Glutamatergic neuron (in vitro differentiated cells): ENCODE data around the gene ADAM8. TPM values are rescaled to one million over a fixed set of nuclear protein-coding genes. Genes with fewer than 3 reads are reported as not detected.
A peak's percentile ranks its signal among the peaks of the same experiment; 100 is the strongest.

ENCODE experiments used
- DNase-seq: peaks from one replicate; pipeline ENCODE4 v3.0.0; 2022
- H3K27ac Mint-ChIP-seq: one replicate; pipeline ENCODE4 v1.8.0; 2020; ENCODE audit warnings: mild to moderate bottlenecking, mixed read lengths, inconsistent platforms; ENCODE audit not compliant: unreplicated experiment
- H3K27me3 Mint-ChIP-seq: one replicate; pipeline ENCODE4 v1.8.0; 2020; ENCODE audit warnings: mild to moderate bottlenecking, moderate library complexity, mixed read lengths, inconsistent platforms; ENCODE audit not compliant: unreplicated experiment
- H3K36me3 Mint-ChIP-seq: one replicate; pipeline ENCODE4 v1.8.0; 2020; ENCODE audit warnings: mild to moderate bottlenecking, mixed read lengths, inconsistent platforms; ENCODE audit not compliant: unreplicated experiment
- H3K4me1 Mint-ChIP-seq: one replicate; pipeline ENCODE4 v1.8.0; 2020; ENCODE audit warnings: mild to moderate bottlenecking, low read depth, mixed read lengths, inconsistent platforms; ENCODE audit not compliant: unreplicated experiment
- H3K4me3 Mint-ChIP-seq: one replicate; pipeline ENCODE4 v1.8.0; 2020; ENCODE audit warnings: mild to moderate bottlenecking, mixed read lengths, inconsistent platforms; ENCODE audit not compliant: unreplicated experiment
- H3K9me3 Mint-ChIP-seq: one replicate; pipeline ENCODE4 v1.8.0; 2020; ENCODE audit warnings: mild to moderate bottlenecking, moderate library complexity, mixed read lengths, inconsistent platforms; ENCODE audit not compliant: unreplicated experiment
- CTCF ChIP-seq: fragments of 200-600 bp; sonication (generic); IDR thresholded peaks from one replicate; pipeline ENCODE4 v1.5.0; 2021; ENCODE audit not compliant: partially characterized antibody, unreplicated experiment
- total RNA-seq: library from RNA; stranded (reverse); fragmentation: NEBNext Ultra II Directional; extraction: Animal tissue kit (Norgen Biotek cat#: 25700); gene quantifications from one replicate; pipeline ENCODE4 v1.2.1, GENCODE V29; 2021; ENCODE audit not compliant: unreplicated experiment

Gene ADAM8
- total RNA-seq, 1 donor from 2014 or later, result 5.4 TPM

DNA sequence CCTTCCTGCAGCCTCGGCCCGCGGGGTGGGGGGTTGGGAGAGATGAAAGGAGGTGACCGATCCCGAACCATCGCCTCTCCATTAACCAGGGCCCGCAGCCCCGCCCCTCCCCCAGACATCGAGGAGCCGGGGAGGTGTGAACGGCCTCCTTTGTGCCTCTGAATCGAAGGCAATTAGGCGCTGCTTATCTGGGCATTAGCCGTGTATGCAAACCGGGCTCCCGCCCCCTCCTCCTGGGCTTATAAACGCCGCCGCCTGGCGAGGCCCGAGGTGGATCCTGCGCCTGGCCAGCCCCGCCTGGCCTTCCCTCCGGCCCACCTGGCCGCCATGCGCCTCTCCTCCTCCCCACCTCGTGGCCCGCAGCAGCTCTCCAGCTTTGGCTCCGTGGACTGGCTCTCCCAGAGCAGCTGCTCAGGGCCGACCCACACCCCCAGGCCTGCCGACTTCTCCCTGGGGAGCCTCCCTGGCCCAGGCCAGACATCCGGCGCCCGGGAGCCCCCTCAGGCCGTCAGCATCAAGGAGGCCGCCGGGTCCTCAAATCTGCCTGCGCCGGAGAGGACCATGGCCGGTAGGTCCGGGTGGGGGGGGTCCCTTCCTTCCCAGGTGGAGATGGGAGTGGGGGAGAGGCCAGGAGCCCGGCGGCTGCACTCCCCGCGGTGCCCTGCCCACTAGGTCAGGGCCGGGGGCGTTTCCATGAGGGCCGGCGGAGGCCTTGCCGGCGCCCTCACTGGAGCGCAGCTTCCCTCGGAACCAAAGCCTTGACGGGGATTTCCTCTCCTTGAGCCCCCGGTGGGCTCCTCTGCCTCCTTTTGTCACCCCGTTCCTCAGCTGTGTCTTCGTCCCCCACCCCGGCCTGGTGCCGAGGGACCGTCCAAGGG lies 38.8 kb downstream of the ADAM8 start, which contains the start of gene VENTX:
Gene VENTX, plus strand, starts transcription at position 268 of the 878 bp plus-strand sequence. Its CDS starts 60 bp downstream, at position 328.
- peaks cover 5% of the 10 kb centered on the region for H3K9me3 Mint-ChIP-seq
- H3K4me3 Mint-ChIP-seq, result peak within 1 kb of the TSS; percentile 59
- H3K36me3 Mint-ChIP-seq, result no peaks in the 10 kb centered on the region
- H3K27ac Mint-ChIP-seq, result peak within 1 kb of the TSS; percentile 33
- peaks cover 4% of the 10 kb centered on the region for H3K4me1 Mint-ChIP-seq
- peak; percentile 67 for DNase-seq
- TF ChIP-seq CTCF, result no peak
- H3K27me3 Mint-ChIP-seq, result peaks cover 16% of the 10 kb centered on the region

DNA sequence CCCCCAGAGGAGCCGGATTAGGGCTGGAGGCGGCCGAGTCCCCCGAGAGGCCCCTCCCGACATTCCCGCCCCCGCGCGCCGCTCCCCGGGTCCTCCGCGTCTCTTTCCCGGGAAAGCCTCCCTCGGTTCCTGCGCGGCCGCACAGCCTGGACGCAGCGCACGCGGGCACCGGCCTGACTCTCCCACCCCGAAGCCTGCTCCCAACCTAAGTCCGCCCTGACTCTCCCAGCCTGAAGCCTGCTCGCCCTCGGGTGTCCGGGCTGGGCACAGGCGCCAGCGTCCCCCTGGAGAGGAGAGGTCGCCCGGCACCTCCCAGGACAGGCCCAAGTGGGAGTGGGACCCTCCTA lies 39.5 kb downstream of the ADAM8 start:
- no peak for DNase-seq
- Mint-ChIP-seq H3K27me3 (peaks cover 18% of the 10 kb centered on the region), H3K4me1 (peaks cover 4% of the 10 kb centered on the region), H3K9me3 (peaks cover 5% of the 10 kb centered on the region), H3K4me3 (no peak overlapping the region), H3K36me3 (no peaks in the 10 kb centered on the region), H3K27ac (no peak overlapping the region)
- no peak for TF ChIP-seq CTCF

- Mint-ChIP-seq H3K9me3 (peaks cover 5% of the 10 kb centered on the region), H3K4me1 (peaks cover 4% of the 10 kb centered on the region), H3K27me3 (peaks cover 20% of the 10 kb centered on the region), H3K27ac (no peak overlapping the region), H3K4me3 (no peak overlapping the region), H3K36me3 (no peaks in the 10 kb centered on the region)
- no peak for TF ChIP-seq CTCF
- no peak for DNase-seq
Measured at GRCh38 chr10:133236401-133237240, 40.0 kb downstream of the ADAM8 start.

DNA sequence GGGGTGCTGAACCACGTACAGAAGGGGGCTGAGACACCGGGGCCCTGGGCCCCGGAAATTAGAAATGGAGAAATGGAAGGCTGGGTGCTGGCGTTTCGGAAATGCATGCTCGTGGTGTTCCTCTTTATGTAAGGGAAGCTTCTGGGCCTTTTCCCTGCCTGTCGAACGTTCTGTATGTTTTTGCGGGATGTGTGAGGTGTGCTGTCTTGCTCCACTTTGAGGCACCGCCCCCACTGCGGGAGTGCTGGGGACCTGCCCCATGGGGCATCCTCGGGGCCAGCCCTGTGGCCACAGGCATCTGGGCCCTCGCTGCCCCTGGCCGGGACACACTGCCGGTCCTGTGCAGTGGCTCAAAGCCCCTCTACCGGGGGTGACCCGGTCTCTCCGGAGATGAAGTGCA lies 40.7 kb downstream of the ADAM8 start:
- TF ChIP-seq CTCF, result no peak
- H3K27me3 Mint-ChIP-seq, result peaks cover 23% of the 10 kb centered on the region
- no peak overlapping the region for H3K4me3 Mint-ChIP-seq
- H3K36me3 Mint-ChIP-seq, result no peaks in the 10 kb centered on the region
- no peak for DNase-seq
- H3K27ac Mint-ChIP-seq, result no peak overlapping the region
- H3K4me1 Mint-ChIP-seq, result peaks cover 4% of the 10 kb centered on the region
- peaks cover 5% of the 10 kb centered on the region for H3K9me3 Mint-ChIP-seq
